HG03432 (cell line): ENCODE data around the gene PADI1.

Experiments
- ATAC-seq: cut with Tn5 transposase; IDR thresholded peaks from one replicate; pipeline ENCODE4 v1.9.1; 2021; ENCODE audit warnings: mild to moderate bottlenecking, moderate library complexity; ENCODE audit not compliant: unreplicated experiment

PADI1 gene

DNA sequence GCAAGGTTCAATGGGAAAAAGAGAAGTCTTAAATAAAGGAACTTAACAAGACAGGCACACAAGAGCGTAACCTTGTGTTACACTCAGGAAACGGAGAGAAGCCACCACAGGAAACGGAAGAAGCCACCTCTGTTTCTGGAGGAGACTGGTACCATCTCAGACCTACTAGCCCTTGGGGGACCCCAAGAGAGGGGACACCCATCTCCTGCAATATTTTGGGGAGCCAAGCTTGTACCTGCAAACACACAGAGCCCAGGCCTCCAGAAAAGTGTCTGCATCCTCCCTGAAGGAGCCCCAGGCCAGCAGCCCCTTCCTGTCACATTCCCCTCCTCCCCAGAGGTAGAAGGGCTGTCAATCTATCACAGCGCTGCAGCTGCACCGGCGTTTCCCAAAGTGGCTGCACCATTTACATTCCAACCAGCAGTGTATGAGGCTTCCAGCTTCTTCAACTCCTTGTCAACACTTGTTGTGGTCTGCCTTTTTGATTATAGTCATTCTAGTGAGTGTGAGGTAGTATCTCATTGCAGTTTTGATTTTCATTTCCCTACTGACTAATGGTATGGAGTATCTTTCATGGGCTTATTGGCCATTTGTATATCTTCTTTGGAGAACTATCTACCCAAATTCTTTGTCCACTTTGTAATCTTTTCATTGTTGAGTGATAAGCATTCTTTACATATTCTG lies 23.0 kb upstream of the PADI1 start:
- ATAC-seq = no peak

DNA sequence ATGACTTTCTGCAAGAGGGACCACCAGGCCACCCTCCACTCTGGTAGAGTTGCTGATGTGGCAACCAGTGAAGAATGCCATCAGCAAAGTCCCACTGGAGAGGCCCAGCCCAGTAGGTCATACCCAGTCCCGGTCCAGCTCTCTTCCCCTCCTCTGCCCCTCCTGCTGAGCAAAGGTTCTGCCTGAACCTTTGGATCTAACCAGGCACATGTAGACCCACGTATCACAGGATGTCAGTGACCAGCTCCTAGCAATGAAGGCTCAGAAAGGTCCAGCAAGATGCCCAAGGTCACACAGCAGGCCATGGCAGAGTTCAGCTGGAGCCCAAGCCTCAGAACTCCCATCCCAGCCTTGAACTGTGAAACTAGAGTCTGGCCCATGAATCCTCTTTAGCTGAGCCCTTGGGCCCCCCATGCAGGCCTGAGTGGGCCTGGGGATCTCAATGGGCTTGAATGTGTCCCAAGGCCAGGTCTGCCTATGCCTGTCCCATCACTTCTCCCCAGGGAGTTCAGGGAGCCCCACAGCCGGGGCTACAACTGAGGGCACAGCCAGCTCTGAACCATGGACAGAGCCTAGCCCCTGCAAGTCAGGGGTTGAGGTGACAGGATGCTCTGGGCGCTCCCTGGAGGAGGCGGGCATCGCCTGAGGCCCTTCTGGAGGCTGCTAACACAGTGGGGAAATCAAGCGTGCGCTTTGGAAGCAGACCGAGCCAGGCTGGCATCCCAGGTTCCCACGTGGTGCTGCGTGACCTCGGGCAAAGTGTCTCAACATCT lies 21.4 kb upstream of the PADI1 start:
- no peak for ATAC-seq

DNA sequence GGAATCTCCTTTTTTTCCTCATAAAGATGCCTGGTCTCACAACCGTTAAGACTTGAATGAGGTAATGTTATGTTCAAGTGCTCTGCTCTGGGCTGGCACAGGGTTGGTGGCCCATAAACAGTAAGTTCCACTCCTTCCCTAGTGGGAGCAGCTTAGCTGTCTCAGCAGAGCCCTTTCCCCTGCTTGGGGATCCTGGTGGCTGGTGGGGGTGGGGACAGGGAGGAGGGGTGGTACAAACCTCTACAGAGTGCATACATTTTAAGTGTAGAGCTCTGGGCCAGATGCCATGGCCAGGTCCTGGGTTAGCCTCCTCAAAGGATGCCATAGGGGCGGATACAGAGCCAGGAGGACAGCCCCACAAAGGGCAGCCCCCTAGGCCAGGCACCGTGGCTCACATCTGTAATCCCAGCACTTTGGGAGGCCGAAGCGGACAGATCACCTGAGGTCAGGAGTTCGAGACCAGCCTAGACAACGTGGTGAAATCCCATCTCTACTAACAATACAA lies 20.7 kb upstream of the PADI1 start:
- no peak for ATAC-seq

DNA sequence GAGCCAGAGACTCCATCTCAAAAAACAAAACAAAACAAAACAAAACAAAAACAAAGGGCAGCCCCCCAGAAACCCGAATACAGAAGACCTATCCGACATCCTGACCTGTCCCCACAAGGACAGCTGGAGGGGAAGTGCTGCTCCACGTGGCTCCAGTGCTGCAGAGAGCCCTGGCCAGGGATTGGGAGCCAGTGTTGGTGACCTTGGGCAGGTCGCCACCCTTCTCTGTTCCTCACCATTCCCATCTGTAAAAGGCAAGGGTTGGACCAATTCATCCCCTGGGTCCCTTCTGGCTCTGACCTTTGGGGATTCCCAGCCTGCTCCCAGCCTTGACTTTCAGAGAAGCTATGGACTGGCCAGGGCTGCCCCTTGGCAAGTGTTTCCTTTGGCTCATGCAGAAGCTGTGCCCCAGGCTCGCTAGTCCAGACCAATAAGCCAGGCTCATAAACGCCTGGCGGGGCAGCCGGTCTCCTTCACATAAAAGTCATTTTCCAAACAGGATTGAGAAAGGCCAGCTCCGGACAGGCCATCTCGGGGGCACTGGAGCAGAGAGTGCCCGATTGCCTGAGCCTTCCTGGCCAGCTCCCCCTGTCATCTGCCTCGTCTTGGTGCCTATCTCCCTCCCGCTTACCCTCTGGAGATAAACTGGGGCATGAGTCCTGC lies 20.0 kb upstream of the PADI1 start:
- no peak for ATAC-seq

DNA sequence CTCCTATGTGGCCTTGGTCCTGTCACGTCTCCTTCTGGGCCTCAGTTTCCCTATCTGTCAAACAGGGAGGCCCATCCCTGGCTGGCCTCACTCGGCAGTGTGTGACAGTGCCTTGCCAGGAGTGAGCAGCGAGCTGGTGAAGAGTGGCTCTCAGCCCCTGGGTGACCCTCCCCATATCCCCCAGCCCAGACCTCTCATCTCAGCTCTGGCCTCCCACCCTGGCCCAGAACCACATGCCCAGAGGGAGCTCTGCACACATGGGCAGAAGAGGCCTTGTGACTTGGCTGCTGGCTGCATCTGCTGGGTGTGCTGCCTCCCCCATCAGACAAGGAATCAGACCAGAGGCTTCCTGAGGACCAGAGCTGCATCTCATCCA lies 19.5 kb upstream of the PADI1 start:
- no peak for ATAC-seq

DNA sequence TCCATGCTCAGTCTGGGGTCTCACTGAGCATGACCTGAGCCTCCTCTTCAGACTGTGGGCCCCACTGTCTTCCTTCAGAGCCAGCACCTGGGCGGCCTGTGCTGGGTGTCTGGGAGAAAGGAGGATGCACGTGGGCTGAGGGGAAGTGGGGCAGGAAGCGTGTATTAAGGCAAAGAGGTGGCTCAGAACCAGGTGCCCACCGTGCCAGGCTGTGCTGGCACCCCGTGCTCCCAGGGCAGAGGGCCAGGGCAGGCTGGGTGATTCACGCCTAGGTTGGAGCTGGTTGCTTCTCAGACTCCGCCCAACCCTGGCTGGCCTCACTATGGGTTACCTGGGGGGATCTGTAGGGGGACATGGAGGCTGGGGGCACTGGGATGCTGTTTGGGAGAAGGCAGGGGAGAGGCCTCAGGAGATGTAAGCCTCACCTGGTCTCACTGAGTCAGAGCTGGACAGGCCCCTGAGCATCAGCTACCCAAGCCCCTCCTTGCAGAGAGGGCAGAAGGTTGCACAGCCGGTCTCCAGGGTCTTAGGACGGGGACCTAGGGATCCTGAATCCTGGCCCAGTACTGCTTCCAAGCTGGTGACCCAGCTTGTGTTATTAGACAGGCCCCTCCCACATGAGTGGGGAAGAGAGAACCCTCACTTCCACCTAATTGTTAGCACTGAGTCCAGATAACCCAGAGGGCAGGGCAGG lies 18.6 kb upstream of the PADI1 start:
- no peak for ATAC-seq

DNA sequence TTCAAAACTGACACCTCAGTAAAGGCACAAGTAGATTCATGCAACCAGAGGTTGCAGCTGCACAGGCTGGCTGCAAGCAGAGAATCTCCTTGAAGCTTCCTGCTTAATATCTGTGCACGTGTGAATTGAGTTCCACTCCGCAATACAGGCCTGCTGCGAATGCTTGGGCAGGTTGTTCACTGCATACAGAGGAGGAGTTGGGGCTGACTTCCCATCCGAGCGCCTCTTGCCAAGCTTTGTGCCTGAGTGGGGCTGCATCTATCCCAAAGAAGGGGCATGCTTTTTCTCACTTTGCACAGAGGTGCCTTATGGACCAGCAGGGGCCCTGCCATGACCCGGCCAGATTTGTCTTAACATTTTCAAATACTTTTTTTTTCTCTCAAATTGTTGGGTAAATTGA lies 17.9 kb upstream of the PADI1 start:
- no peak for ATAC-seq

DNA sequence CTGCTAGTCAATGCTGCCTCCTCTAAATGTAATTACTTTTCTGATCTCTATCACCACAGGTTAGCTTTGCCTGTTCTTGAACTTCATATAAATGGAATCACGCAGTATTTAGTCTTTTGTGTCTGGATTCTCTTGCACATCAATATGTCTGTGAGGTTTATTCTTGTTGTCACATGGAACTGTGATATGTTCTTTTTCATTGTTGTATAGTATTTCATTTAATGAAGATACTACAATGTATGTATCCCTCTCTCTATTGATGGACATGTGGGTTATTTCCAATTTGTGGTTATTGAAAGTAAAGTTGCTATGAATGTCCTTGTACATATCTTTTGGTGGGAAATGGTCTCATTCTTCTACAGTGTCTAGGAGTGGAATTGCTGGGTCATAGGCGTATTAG lies 16.7 kb upstream of the PADI1 start:
- ATAC-seq = no peak

DNA sequence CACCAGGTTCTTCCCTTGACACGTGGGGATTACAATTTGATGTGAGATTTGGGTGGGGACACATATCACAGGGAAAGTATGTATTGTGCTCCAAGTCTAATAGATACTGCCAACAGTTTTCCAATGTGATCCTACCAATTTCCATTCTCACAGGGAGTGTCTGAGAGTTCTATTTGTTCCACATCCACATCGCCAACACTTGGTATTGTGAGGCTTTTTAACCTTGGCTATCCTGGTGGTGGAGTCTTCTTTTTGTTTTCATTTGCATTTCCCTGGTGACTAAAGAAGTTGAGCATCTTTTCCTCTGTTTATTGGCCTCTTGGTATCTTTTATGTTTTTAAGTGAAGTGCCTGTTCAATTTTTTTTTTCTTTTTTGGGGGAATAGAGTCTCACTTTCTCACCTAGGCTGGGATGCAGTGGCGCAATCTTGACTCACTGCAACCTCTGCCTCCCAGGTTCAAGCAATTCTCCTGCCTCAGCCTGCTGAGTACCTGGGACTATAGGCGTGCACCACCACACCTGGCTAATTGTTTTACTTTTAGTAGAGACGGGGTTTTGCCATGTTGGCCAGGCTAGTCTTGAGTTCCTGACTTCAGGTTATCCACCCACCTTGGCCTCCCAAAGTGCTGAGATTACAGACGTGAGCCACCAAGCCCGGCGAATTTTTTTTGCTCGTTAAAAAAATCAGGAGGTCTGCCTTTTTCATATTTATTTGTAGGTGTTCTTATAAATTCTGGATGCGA lies 15.9 kb upstream of the PADI1 start:
- ATAC-seq = no peak

DNA sequence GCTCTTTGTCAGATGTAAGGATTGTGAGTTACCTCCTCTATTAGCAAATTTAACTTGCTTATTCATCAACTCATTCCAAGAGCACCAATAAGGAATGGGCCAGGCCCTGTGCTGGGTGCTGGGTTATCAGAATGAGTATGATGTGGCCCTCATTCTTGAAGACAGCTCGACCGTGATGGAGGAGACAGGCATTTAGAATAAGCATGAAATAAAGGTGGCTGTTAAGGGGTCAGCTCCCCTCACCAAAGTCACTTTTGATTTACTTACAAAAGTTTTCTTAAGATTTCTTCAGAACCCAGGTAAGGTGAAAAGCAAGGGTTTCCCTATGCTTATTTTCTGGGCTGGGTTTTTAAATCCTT lies 15.3 kb upstream of the PADI1 start:
- no peak for ATAC-seq

DNA sequence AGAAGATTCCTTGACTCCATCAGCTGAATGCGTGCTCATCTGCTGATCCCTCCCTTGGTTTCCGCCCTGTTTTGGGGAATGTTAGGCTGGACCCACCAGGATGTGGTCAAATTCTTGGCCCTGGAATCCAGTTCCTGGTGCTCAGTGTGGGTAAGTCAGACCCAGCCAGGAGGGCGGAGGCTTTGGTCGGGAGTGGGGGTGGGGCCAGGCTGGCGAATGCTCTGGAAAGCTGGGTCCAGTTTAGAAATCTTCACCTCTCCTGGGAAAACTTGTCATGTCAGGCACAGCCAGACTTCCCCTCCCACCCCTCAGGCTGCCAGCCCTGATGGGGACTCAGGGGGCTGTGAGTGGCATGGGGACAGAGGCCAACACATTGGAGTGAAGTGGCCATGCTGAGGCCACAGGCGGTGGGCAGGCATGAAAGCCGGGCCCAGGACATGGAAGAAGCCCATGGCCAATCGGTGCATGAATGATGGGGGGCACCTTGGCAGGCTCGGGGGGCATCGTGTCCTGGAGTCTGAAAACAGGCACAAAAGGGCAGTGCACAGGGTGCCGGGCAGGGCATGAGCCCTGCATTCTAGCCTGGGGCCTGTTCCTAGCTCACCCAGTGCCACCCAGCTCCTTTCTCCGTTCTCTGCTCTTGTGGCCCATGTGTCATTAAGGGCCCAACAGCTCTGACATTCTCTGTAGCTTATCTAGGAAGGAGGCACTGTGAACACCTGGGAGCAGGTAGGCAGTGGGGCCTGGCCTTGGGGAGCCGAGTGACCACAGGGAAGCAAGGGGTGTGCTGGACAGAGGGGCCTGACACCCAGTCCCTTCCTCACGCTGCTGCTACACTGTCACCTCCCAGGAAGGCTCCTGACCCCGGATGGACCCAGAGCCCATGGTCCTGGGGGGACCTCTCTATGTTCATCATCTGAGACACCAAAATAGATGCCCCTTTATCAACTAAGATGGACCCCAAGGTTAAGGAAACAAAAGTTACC lies 14.6 kb upstream of the PADI1 start:
- ATAC-seq = no peak

DNA sequence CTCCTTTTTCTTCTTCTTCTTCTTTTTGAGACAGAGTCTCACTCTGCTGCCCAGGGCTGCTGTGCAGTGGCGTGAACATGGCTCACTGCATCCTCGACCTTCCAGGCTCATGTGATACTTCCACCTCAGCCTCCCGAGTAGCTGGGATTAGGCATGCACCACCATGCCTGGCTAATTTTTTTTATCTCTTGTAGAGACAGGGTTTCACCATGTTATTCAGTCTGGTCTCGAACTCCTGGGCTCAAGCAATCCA lies 13.0 kb upstream of the PADI1 start:
- ATAC-seq = no peak

DNA sequence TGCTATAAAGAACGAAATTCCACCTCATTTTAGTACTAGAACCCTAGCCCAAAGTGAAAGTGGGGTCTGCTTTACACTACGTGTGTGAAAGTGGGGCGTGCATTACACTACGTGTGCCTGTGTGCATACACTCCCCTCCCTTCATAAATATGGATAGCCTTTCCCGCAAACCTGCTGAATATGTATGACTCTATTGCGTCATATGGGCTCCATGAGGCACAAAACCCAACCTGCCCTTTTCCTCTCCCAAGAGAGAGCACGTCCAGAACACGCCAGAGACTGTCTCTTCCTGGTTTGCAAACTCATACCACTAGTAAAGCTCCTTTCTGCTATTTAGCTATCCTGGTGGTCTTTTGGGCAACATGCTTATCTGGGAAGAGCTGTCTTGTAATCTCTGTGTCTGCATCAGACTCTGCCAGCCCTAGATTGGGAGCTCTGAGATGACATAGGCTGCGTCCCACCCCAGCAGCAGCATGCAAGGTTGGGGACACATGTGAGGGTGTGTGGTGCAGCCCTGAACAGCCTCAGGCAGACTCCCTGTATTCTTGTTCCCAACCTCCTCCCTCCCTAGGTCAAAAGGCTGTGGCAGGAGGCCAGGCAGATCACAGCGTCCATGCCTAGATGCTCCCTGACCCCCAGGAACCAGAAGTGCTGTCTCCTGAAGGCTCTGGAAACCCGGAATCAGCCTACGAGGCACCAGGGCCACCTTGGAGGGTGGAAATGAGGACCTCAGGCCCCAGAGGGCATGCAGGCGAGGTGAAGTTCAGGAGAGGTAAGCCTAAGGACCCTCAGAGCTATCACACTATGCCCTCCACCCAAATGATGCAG lies 12.3 kb upstream of the PADI1 start:
- ATAC-seq = no peak

DNA sequence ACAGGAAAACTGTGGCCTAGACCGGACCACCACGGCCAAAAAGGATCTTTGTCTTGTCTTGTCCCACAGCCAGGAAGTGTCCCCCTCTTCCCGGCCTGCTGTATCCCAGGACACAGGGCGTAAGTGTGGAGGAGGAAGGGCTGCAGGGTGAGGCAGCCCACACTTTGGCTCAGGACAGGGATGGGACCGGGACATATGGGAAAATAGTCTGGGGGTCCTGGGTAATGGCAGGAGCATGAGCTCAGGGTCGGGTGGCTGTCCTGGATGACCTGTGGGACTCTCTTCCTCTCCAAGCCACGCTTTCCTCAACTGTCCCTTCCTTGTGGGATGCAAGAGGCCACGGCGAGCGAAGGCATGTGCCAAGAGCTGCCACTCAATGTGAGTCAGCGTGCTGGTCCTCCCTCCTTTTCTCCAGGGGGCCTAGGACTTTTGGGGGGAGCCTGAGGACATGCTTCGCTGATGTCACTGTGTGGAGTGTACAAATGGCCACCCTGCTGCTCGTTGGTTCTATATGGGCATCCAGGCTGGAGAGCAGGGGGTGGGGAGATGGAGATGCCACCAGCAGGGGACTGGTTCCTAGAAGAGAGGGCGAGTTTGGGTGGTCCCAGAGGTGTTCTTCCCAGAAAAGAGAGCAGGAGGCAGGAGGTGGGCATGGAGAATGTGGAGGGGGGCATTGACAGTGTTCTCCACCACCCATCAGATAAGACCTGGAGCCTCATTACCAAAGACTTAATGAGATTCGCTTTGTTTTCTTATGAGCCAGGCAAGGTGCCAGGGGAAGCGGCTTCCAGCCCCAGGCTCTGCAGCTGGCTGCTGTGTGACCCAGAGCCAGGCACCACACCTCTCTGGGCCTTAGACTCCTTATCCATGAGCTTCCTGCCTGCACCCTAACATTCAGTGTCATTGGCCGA lies 11.5 kb upstream of the PADI1 start:
- no peak for ATAC-seq

DNA sequence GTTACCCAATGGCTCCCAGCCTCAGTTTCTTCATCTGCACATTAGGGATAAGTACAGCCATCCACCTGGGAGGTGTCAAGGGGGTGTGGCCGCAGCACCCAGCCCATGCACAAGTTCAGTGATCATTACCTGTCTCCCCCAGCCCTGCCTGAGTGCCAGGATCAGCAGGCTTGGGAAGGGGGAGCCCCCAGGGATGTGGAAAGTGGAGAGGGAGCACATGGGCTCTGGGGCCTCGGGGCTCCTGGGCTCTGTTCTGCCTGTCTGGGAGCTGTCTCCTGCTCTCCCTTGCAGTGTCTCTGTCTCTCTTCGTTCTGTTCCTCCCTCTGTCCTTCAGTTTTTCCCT lies 10.8 kb upstream of the PADI1 start:
- no peak for ATAC-seq

DNA sequence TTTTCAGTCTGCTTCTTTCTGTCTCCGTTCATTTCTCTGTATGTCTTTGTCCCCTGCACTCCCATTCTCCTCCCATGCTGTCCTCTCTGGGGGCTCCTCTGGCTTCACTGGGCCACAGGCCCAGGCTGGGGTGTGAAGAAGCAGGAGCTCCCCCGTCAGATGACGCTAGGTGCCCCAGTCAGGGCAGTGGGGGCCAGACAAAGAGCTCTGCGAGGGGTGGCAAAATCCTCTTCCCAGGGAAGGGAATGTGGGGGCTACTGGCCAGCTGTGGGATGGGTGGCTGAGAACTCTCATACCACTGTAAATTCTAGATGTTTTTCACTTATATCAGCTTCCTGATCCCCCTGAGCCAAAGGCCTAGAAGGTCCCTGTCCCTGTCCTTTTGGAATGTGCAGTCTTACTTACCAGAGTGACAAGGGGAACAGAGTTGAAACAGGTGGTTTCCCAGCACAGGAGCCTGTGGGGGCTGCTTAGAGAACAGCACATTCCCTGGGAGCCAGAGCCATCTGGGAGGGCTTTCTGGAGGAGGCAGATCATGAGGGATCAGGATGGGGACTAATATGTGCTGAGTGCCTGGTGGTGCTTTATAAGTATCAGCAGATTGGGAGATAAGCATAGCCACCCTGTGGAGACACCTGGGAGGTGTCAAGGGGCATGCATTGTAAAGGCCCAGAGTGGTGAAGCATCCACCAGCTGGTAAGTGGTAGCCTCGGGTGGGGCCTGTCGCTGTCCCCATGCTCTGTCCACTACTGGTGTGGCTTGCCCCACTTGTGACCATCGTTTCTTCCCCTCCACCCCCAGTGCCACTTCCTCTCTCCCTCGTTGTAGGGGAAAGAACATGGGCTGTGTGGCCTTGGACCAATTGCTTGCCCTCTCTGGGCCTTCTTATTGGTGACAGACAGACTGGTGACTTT lies 10.1 kb upstream of the PADI1 start:
- ATAC-seq = no peak

DNA sequence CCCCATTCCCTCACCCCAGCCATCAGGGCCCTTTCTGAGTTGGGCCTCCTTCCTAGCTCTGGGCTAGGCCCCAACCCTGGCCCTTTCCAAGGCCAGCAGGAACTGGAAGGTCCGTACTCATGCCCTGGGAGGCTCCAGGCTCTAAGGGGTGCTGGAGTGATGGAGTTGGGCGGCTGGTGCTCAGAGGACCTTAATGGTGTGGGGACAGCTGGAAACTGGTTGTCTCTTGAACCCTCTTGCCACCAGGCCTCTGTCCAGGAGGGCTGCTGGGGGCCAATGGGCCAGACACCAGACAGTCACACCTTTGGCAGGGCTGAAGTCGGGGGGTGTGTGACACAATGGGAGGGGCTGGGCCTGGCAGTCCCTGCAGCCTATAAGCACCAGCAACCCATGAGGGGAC lies 9.2 kb upstream of the PADI1 start:
- ATAC-seq = no peak
